Heart right ventricle (tissue), 16 donors: ENCODE results near the gene LUC7L2. TPM values are rescaled to one million over a fixed set of nuclear protein-coding genes. Genes with fewer than 3 reads are reported as not detected.
A peak's percentile ranks its signal among the peaks of the same experiment; 100 is the strongest.

Source experiments
- ATAC-seq, 8 donors: fragments of 200-7000 bp; cut with Tn5 transposase; one replicate each; pipeline ENCODE4 v1.9.1; 2020; ENCODE audit warnings: mild to moderate bottlenecking in 8 of 8, moderate library complexity in 8 of 8, moderate number of reproducible peaks in 1 of 8
- DNase-seq, 2 donors: peaks; one replicate each; pipeline ENCODE4 v3.0.0-alpha.2; 2020
- H3K27ac ChIP-seq, 10 donors: fragments of 200-600 bp; sonication (generic) in 2 of 10; one replicate each; pipeline versions ENCODE4 v1.5.0 to v1.8.0; 2020 to 2022; ENCODE audit warnings: mild to moderate bottlenecking in 3 of 10
- H3K27me3 ChIP-seq, 7 donors: fragments of 200-600 bp; one replicate each; pipeline ENCODE4 v1.8.0; 2021 to 2022; ENCODE audit warnings: mild to moderate bottlenecking in 2 of 7
- H3K36me3 ChIP-seq, 9 donors: fragments of 200-600 bp; sonication (generic) in 1 of 9; one replicate each; pipeline versions ENCODE4 v1.5.0 to v1.8.0; 2020 to 2022; ENCODE audit warnings: mild to moderate bottlenecking in 2 of 9
- H3K4me1 ChIP-seq, 9 donors: fragments of 200-600 bp; sonication (generic) in 1 of 9; one replicate each; pipeline versions ENCODE4 v1.5.0 to v1.8.0; 2020 to 2022; ENCODE audit warnings: mild to moderate bottlenecking in 4 of 9
- H3K4me3 ChIP-seq, 10 donors: fragments of 200-600 bp; sonication (generic) in 2 of 10; one replicate each; pipeline versions ENCODE4 v1.5.0 to v1.8.0; 2020 to 2022; ENCODE audit warnings: mild to moderate bottlenecking in 7 of 10, moderate library complexity in 2 of 10
- H3K9me3 ChIP-seq, 11 donors: fragments of 200-600 bp in 10 of 11; sonication (generic) in 2 of 11; one replicate each; pipeline versions ENCODE4 v1.5.0 to v1.8.0; 2013 to 2022; ENCODE audit warnings: mild to moderate bottlenecking in 2 of 11, control low read depth in 1 of 11, moderate library complexity in 1 of 11
- WGBS, 2 donors: extraction: QIAGEN DNeasy Blood & Tissue Kit; methylation state at CpG; one replicate each; pipeline ENCODE4 v1.1.7; 2013; ENCODE audit warnings: inconsistent platforms in 1 of 2; 5-methylcytosine and 5-hydroxymethylcytosine counted together
- intact Hi-C, 10 donors: fragments of 100-400 bp; cut with DNase I; formaldehyde crosslinking; loops; one replicate each; pipeline versions ENCODE4 v1.11.1 to v1.14.2; 2022
- polyA plus RNA-seq, 2 donors: library from polyadenylated mRNA; stranded (reverse); fragments of 200-250 nt; gene quantifications; one replicate each; pipeline ENCODE4 v1.2.3, GENCODE V29; 2013
- total RNA-seq, 10 donors: library from RNA; stranded (reverse); fragmentation: NEBNext Ultra II Directional in 3 of 10; extraction: Animal tissue kit (Norgen Biotek cat#: 25700) in 3 of 10; gene quantifications; one replicate each; pipeline versions ENCODE4 v1.2.1 to v1.2.4, GENCODE V29; 2021 to 2023
- TF ChIP-seq, protein P1 (sequence below), 9 donors: fragments of 200-600 bp; sonication (generic) in 2 of 9; IDR thresholded peaks; one replicate each; pipeline versions ENCODE4 v1.5.0 to v1.8.0; 2021 to 2022; ENCODE audit warnings: antibody characterized with exemption in 9 of 9, mild to moderate bottlenecking in 5 of 9, moderate library complexity in 1 of 9
- donor health status: Arrhythmogenic right ventricular cardiomyopathy.
- donor health status: ischemic (EF 13 %, LVEDD 7.1; RV severe dilation, severe dysfunction).
- donor health status: healthy with polysubstance abuse.
- donor health status: DM: no; HTN: yes; CAD: no.
- donor health status: DM: no; HTN: no; CAD: no.
- donor health status: ischemic (EF 25% LVEDD 6.9; RV normal size, moderate dysfunction).
- donor health status: ischemic (EF 25% LVEDD 5.7; RV mildly dilated, moderate dysfunction).
- donor health status: healthy.
- donor health status: DM: yes; HTN: yes; CAD: no.
- donor health status: Ischemic cardiomyopathy.
- donor health status: ischemic (EF 35%, LVEDD 5.7; RV mildly dilated, moderate dysfunction).
- donor health status: nonischemic (EF 11% LVEDD 7.7; RV severe dilation, severe dysfunction).
- donor health status: DM: yes; HTN: yes; CAD: no.
- donor health status: PGD.
- donor health status: ischemic (EF 29% LVEDD 5.4; RV normal size, mild dysfunction).
- donor health status: nonischemic (EF 23%, LVEDD 6.1; RV moderate dilation, normal function).

Gene LUC7L2
- total and polyA plus RNA-seq, 12 donors = 26.6 to 52.7 (median 47.8) TPM

- H3K4me1 ChIP-seq = peaks cover 0 to 7% (median 0%) of the 10 kb centered on the region in 9 donors
- H3K27ac ChIP-seq = no peak overlapping the region
- 92% methylated on average over 6 of the region's 6 CpGs for WGBS, 2 donors
- no peaks in the 10 kb centered on the region for H3K9me3 ChIP-seq
- intact Hi-C loops = no loop called here
- DNase-seq (no peak), ATAC-seq (peak in 2 of 8 donors; percentile 23 to 24)
- no peaks in the 10 kb centered on the region for H3K27me3 ChIP-seq
- H3K36me3 ChIP-seq = peaks cover 0 to 100% (median 34%) of the 10 kb centered on the region in 9 donors
- H3K4me3 ChIP-seq = no peak overlapping the region
- TF ChIP-seq, protein P1, sequence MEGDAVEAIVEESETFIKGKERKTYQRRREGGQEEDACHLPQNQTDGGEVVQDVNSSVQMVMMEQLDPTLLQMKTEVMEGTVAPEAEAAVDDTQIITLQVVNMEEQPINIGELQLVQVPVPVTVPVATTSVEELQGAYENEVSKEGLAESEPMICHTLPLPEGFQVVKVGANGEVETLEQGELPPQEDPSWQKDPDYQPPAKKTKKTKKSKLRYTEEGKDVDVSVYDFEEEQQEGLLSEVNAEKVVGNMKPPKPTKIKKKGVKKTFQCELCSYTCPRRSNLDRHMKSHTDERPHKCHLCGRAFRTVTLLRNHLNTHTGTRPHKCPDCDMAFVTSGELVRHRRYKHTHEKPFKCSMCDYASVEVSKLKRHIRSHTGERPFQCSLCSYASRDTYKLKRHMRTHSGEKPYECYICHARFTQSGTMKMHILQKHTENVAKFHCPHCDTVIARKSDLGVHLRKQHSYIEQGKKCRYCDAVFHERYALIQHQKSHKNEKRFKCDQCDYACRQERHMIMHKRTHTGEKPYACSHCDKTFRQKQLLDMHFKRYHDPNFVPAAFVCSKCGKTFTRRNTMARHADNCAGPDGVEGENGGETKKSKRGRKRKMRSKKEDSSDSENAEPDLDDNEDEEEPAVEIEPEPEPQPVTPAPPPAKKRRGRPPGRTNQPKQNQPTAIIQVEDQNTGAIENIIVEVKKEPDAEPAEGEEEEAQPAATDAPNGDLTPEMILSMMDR (IDR thresholded peaks at IDR 0.05) = no peak
Observed at GRCh38 chr7:139382439-139382838, 22.7 kb downstream of the LUC7L2 start.

GRCh38 chr7:139384611-139385010 lies 24.9 kb downstream of the LUC7L2 start:
- Histone ChIP-seq H3K27me3 (no peaks in the 10 kb centered on the region), H3K4me3 (no peak overlapping the region), H3K36me3 (peaks cover 0 to 100% (median 16%) of the 10 kb centered on the region in 9 donors), H3K4me1 (peaks cover 0 to 11% (median 0%) of the 10 kb centered on the region in 9 donors), H3K9me3 (no peaks in the 10 kb centered on the region), H3K27ac (no peak overlapping the region)
- TF ChIP-seq, protein P1 (IDR thresholded peaks at IDR 0.05) = no peak
- intact Hi-C loops = no loop called here
- WGBS, 2 donors = 97 to 99% methylated on average over 3 of the region's 3 CpGs
- ATAC-seq (no peak), DNase-seq (no peak)

DNA sequence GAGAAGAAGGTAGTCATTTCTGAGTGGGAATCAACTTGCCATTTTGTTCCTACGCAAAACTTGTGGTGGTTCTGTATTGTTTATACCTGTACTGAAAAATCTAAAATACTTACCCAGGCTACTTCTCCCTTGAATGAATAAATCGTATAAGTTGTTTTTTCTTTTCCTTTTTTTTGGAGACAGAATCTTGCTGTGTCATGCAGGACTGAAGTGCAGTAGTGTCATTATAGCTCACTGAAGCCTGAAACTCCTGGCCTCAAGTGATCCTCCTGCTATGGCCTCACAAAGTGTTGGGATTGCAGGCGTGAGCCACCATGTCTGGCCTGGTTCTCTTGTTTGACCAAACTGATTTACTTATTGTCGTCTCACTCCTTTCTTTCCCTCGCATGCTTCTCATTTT lies 27.9 kb downstream of the LUC7L2 start:
- intact Hi-C loops = no loop called here
- ATAC-seq (no peak), DNase-seq (no peak)
- WGBS, 2 donors = 94 to 96% methylated on average over 5 of the region's 5 CpGs
- peaks cover 0 to 100% (median 18%) of the 10 kb centered on the region in 9 donors for H3K36me3 ChIP-seq
- TF ChIP-seq, protein P1 (IDR thresholded peaks at IDR 0.05) = no peak
- no peaks in the 10 kb centered on the region for H3K9me3 ChIP-seq
- no peak overlapping the region for H3K27ac ChIP-seq
- no peaks in the 10 kb centered on the region for H3K27me3 ChIP-seq
- peaks cover 0 to 5% (median 0%) of the 10 kb centered on the region in 9 donors for H3K4me1 ChIP-seq
- no peak overlapping the region for H3K4me3 ChIP-seq

- ATAC-seq = no peak
- no peaks in the 10 kb centered on the region for H3K9me3 ChIP-seq
- H3K4me1 ChIP-seq = peaks cover 0 to 5% (median 0%) of the 10 kb centered on the region in 9 donors
- TF ChIP-seq, protein P1 (IDR thresholded peaks at IDR 0.05) = no peak
- H3K27me3 ChIP-seq = no peaks in the 10 kb centered on the region
- no peak for DNase-seq
- H3K4me3 ChIP-seq = no peak overlapping the region
- H3K36me3 ChIP-seq = peaks cover 0 to 100% (median 18%) of the 10 kb centered on the region in 9 donors
- 88 to 93% methylated on average over 3 of the region's 3 CpGs for WGBS, 2 donors
- H3K27ac ChIP-seq = no peak overlapping the region
- intact Hi-C loops = no loop called here
Observed at GRCh38 chr7:139389091-139389490, 29.4 kb downstream of the LUC7L2 start.
